GM21528 (cell line): Measurements from ENCODE around the gene OAS3.

Experiments used
- ATAC-seq: cut with Tn5 transposase; IDR thresholded peaks from one replicate; pipeline ENCODE4 v1.9.1; 2021; ENCODE audit warnings: mild to moderate bottlenecking, moderate library complexity; ENCODE audit not compliant: unreplicated experiment, low FRiP score

The OAS3 gene

GRCh38 chr12:113007166-113007565 is 68.9 kb downstream of the OAS3 start:
- no peak for ATAC-seq

- ATAC-seq: no peak
These were observed 72.4 kb downstream of the OAS3 start for GRCh38 chr12:113010701-113011100.

GRCh38 chr12:113014565-113014964 is 76.3 kb downstream of the OAS3 start:
- ATAC-seq: no peak

- no peak for ATAC-seq
These were observed 78.5 kb downstream of the OAS3 start for GRCh38 chr12:113016796-113017195.

GRCh38 chr12:113019025-113019424 is 80.8 kb downstream of the OAS3 start:
- ATAC-seq: no peak

GRCh38 chr12:113021500-113021899 is 83.2 kb downstream of the OAS3 start:
- ATAC-seq: no peak
